ENCODE measurements around the gene ENPP1.

Gene ENPP1

GRCh38 chr6:131828080-131828479, 20.3 kb downstream of the ENPP1 start:
- peak; percentile 76 for DNase-seq (ENCODE audit: low read depth)
- H3K4me3 ChIP-seq (ENCODE audit: low read length): no peak overlapping the region
- TF ChIP-seq CTCF (conservative IDR thresholded peaks at IDR 0.05; ENCODE audit: low read length): no peak

GRCh38 chr6:131828951-131829350, 21.1 kb downstream of the ENPP1 start:
- H3K4me3 ChIP-seq (ENCODE audit: low read length): no peak overlapping the region
- DNase-seq (ENCODE audit: low read depth): no peak

GRCh38 chr6:131831392-131831791, 23.6 kb downstream of the ENPP1 start:
- DNase-seq (ENCODE audit: low read depth): peak; percentile 64
- no peak overlapping the region for H3K4me3 ChIP-seq (ENCODE audit: low read length)
- no peak for TF ChIP-seq CTCF (conservative IDR thresholded peaks at IDR 0.05; ENCODE audit: low read length)

More at GRCh38 chr6:131828951-131829350, 21.1 kb downstream of the ENPP1 start:
- no peak for TF ChIP-seq CTCF (conservative IDR thresholded peaks at IDR 0.05; ENCODE audit: low read length)

GRCh38 chr6:131831886-131832285, 24.1 kb downstream of the ENPP1 start:
- no peak for DNase-seq (ENCODE audit: low read depth)
- TF ChIP-seq CTCF (conservative IDR thresholded peaks at IDR 0.05; ENCODE audit: low read length): no peak
- H3K4me3 ChIP-seq (ENCODE audit: low read length): no peak overlapping the region

- H3K4me3 ChIP-seq (ENCODE audit: low read length): no peak overlapping the region
- no peak for TF ChIP-seq CTCF (conservative IDR thresholded peaks at IDR 0.05; ENCODE audit: low read length)
- DNase-seq (ENCODE audit: low read depth): no peak
Observed at GRCh38 chr6:131832363-131832762, 24.5 kb downstream of the ENPP1 start.

- H3K4me3 ChIP-seq (ENCODE audit: low read length): no peak overlapping the region
- no peak for DNase-seq (ENCODE audit: low read depth)
- no peak for TF ChIP-seq CTCF (conservative IDR thresholded peaks at IDR 0.05; ENCODE audit: low read length)
Observed at GRCh38 chr6:131838051-131838450, 30.2 kb downstream of the ENPP1 start.

GRCh38 chr6:131839388-131839787, 31.6 kb downstream of the ENPP1 start:
- no peak for DNase-seq (ENCODE audit: low read depth)
- H3K4me3 ChIP-seq (ENCODE audit: low read length): no peak overlapping the region
- no peak for TF ChIP-seq CTCF (conservative IDR thresholded peaks at IDR 0.05; ENCODE audit: low read length)
